GM21360 (cell line): ENCODE measurements around the gene CAPN15.
A peak's percentile ranks its signal among the peaks of the same experiment; 100 is the strongest.

Experiments used
- ATAC-seq: cut with Tn5 transposase; IDR thresholded peaks from one replicate; pipeline ENCODE4 v1.9.1; 2021; ENCODE audit warnings: mild to moderate bottlenecking, moderate library complexity; ENCODE audit not compliant: unreplicated experiment

Gene CAPN15

GRCh38 chr16:524274-525040 is 3.1 kb upstream of the CAPN15 start:
- ATAC-seq: no peak

GRCh38 chr16:525123-525519 is 2.4 kb upstream of the CAPN15 start:
- ATAC-seq: no peak

- no peak for ATAC-seq
These were observed 1.9 kb upstream of the CAPN15 start for GRCh38 chr16:525520-526180.

DNA sequence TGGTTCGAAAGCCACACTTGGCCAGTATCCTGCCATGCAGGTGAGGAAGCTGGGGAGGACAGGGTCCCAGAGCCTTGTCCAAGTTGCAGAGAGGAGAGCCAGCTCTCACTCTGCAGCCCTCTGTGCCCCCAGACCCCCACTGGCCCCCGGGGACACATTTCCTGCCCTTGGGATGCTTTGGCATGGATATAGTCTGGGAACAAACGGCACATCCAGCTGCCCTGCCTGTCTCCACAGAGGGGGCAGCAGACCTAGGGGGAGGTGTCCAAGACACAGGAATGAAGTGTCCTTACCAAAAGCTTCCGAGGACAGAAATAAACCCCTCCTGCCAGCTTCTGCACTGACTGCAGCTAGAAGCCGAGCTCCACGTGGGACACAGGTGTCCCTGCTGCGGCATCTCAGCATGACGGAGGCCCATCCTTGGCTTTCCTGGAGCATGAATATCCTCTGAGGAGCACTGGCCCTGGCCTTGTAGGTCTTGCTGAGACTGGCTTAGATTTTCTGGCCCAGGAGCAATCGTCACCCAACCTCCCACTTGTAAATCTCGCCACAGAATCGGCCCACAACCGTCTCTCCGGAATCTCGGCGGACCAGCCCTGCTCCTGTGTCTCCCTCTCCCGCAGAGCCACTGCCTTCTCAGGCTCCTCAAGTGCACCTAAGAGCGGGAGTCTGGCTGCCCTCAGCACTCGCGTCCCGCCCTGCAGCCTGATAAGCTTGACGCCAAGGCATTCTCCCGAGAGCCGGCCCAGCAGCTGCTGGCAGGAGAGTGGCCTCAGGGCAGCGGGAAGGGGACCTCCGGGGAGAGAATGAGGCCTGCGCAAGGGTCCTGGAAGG is 1.1 kb upstream of the CAPN15 start:
- no peak for ATAC-seq

DNA sequence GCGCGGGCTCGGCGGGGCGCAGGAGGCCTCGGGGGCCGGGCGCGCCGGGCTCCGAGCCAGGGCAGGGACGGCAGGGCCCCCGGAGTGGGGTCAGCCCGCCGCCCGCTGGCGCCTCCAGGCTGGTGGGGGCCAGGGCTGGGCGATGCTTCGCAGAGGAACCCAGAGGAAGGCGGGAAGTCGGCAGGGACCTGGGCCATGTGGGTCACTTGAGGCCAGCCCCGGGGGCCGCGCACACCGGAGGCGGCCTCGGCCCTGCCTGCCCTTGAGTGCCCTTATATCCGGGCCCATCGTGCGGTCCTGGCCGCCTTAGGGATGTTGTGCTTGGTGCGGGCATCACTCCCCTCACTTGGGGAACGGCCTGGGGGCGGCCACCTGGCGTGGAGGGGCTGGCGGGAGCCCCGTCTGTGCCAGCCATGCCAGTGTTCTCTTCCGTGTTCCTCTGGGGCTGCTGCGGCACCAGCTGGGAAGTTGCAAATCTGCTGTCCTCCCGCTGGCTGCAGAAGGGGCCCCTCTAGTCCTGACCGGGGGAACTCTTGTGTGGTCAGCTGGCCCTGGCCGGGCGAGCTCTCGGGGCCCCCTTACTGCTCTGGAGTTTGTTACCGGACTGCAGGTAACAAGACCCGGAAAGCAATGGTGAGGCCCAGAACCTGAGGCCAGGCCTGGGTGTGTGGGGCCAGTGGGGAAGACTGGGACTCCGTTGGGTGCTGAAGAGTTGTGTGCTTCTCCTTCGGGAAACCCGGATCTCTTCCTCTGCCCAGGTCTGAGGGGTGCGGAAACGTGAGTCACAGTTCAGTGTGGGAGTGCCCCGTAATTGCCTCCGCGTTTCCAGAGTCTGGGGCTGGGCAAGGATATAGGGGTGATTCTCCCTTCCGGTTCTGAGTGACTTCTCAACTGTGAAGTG is 849 bp downstream of the CAPN15 start:
- peak; percentile 8 for ATAC-seq

DNA sequence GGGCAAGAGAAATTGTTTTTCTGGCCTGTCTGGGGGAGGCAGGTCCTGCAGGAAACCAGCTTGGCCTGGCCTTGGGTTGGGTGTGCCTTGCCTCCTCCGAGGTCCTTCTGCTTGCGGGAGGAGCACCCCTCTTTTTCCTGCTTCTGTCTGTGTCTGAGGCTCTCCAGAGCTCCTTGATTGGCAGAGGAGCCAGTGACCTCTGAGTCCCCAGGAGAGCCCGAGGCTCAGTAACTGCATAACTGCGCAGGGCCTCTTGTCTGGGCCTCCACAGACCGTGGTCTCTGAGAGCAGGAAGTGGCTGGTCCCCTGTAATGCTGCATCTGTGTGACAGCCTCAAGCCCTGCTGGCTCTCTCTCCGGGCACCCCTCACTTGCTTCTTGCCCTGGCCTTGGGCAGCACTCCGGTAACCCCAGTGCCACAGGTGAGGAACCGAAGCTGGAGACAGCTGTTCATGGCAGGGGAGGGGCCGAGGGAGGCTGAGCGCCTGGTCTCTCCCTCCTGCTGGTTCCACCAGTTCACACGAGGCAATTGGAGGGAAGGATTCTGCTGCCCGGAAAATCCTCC is 1.6 kb downstream of the CAPN15 start:
- ATAC-seq: no peak

- no peak for ATAC-seq
These were observed 2.8 kb downstream of the CAPN15 start for GRCh38 chr16:530111-530817.

DNA sequence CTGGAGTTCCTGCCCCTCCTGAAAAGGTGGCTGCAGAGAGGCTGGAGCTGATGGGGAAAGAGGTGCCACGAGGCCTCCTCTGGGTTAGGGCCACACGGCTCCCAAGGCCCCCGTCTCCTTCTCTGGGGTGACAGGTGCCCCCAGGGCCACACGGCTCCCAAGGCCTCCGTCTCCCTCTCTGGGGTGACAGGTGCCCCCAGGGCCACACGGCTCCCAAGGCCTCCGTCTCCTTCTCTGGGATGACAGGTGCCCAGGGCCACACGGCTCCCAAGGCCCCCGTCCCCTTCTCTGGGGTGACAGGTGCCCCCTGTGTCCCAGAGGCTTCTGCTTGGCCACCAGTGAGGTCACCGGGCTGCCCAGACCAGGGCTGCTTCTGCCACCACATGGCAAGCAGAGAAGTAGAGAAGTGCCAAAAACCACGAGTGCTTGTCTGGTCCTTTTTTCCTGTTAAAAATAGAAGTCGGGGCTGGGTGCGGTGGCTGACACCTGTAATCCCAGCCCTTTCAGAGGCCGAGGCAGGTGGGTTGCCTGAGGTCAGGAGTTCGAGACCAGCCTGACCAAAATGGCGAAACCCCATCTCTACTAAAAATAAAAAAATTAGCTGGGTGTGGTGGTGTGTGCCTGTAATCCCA is 4.1 kb downstream of the CAPN15 start:
- no peak for ATAC-seq

DNA sequence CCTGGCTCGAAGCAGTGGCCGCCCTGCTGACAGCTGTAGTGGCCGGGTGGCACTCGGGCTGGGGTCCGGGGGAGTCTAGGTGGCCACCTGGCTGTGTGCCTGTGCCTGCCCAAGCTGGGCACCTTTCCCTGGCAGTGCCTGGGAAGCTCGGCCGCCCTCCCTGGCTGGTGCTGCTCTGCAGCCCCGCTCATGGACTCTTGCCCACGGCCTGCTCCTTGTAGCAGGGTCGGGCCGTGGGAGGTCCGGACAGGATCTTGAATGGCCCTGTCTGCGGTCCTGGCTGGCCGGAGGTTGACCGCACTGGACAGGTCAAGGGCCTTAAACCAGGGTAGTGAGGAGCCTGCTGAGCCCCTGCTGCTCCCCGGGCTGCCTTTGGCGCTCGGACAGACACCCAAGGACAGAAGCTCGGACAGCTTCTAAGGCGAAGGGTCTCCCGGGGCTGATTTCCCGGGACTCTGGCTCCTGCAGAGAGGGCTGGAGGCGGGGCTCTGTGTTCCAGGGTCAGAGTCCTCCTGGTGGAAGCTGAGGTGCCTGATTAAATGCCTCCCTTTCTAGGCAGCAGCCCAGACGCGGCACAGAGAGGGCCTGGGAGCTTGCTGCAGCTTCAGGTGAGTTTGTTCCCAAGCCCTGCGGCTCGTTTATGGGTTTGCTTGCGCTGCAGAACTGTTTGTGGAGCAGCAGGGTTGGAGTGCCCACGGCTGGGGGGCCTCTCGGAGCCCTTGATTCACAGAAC is 6.0 kb downstream of the CAPN15 start:
- no peak for ATAC-seq

DNA sequence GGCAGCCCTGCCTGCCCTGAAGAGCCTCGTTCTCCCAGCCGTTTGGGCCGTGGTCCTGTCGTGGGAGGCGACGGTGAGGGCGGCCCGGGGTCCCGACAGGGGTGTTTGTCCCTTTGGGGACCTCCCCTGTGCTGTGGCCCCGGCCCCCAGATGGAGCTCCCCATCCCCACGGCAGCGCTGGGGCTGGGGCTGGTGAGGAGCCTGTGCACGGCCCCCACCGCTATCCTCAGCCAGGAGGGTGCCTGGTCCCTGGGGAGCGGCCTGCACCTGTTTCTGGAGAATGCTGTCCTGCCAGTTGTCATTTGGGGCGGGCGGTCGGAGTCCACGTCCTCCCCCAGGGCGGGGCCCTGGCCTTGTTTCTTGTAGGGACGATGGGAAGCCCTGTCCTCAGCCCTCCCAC is 6.6 kb downstream of the CAPN15 start:
- no peak for ATAC-seq

DNA sequence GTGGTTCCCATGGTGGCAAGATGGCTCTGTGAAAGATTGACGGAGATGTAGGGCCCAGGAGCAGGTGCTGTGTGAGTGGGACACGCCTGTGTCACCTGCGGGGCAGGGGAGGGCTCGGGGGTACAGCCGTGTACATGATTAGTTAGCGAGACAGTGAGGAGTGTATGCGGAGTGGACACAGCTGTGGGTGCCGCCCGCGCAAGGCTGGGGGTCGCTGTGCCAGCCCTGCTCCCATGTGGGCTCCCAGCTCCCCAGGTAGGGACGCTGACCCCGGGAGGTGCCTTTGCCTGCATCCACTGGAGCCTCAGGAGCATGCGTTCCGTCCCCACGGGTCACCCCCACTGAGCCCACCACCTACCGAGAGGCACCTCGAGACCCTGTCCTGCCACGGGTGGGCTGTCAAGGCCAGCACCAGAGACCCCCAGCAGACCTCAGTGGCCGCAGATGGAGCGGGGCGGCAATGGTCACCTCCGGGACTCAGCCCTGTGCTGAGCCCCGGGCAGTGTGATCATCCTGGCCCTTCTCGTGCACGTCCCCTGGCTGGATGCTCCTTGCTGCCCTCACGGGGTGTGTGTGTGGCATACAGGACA is 7.4 kb downstream of the CAPN15 start:
- ATAC-seq: no peak

GRCh38 chr16:535446-536405 is 8.2 kb downstream of the CAPN15 start:
- no peak for ATAC-seq

GRCh38 chr16:536746-537145 is 9.2 kb downstream of the CAPN15 start:
- no peak for ATAC-seq

DNA sequence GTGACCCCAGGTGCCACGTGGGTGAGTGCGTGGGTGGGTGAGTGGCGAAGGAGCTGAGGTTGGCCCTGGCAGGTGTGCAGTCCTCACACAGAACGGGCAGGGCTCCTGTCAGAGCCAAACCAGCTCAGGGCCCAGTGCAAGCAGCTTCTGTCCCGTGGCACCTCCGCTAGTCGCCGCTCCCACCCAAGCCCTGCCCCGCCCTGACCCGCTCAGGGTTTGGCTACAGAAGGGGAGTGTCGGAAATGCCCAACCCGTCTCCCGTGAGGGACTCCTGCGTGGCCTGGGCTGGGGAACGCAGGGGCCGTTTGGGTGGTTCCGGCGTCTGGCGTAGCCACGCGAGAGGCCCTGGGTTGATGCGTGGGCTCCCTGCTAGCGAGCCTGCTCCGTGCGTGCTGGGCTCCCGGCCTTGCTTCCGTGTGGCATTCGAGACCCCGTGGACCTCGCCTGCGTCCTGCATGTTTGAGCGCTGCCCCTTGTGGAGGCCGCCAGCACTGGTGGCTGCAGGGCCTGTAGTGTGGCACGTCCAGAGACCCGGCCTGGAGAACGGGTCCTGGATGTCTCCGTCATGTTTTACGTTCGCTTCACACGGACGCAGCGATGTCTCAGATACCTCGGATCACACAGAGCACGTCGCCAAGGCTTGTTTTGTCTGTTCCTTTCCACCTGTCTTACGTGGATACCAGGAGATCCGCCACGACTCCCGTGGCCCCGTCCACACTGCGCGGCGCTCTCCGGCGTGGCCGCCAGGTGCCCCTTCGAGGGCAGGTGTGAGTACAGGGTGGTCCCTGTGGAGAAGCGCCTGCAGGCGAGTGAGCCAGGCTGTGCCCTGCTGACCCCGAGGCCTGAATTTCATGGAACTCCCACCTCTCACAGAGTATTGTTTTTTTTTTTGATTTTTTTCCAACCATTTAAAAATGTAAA is 10.2 kb downstream of the CAPN15 start:
- no peak for ATAC-seq

DNA sequence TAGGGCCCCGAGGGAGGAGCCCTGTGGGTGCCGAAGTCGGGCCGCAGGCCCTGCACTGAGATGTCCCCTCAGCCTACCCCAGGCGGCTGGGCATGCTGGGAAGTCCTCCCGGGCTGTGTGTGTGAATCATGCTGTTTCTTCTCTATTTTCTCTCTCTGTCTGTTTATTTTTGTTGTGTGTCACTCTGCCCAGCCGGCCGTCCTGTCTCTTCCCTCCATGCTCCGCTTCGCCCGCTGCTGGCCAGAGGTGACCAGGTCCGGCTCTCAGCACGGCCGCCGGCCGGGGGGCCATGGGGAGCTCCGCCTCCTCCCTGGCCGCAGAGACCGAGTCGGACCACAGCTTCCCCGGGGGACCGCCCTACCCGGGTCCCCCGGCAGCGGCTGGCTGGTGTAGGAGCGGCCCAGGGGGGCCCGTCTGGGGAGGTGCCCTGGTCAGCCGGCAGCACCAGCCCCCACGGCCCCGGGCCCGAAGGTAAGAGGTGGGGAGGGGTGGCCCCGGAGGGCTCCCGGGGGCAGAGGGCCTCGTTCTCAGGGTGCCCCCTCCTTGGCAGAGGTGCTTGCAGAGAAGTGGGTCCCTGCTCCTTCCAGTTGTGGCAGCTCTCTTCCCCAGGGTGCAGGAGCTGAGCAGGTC is 12.5 kb downstream of the CAPN15 start:
- ATAC-seq: no peak
